H9 (cell line): ENCODE results near the gene PPFIA2. TPM values are rescaled to one million over a fixed set of nuclear protein-coding genes. Genes with fewer than 3 reads are reported as not detected.

ENCODE experiments used
- DNase-seq: peaks from one replicate; pipeline ENCODE4 v3.0.0-alpha.2; 2017
- H2AFZ ChIP-seq: one replicate; pipeline ENCODE4 v1.6.1; 2013; ENCODE audit warnings: mild to moderate bottlenecking, low read length, control low read depth, moderate library complexity
- H2AK5ac ChIP-seq: 2 replicates; pipeline ENCODE4 v1.6.1; 2013; ENCODE audit warnings: low read length, control low read depth, mixed read lengths; ENCODE audit not compliant: insufficient read length
- H2BK120ac ChIP-seq: one replicate; pipeline ENCODE4 v1.6.1; 2013; ENCODE audit warnings: low read depth, mild to moderate bottlenecking, low read length, control low read depth, inconsistent platforms; ENCODE audit not compliant: poor library complexity, severe bottlenecking
- H2BK12ac ChIP-seq: 2 replicates; pipeline ENCODE4 v1.6.1; 2013; ENCODE audit warnings: low read length, control low read depth, mixed read lengths, low read depth; ENCODE audit not compliant: insufficient read length
- H2BK15ac ChIP-seq: 2 replicates; pipeline ENCODE4 v1.6.1; 2013; ENCODE audit warnings: low read depth, low read length, control low read depth
- H2BK20ac ChIP-seq: one replicate; pipeline ENCODE4 v1.6.1; 2013; ENCODE audit warnings: low read depth, mild to moderate bottlenecking, low read length, control low read depth, inconsistent platforms; ENCODE audit not compliant: poor library complexity, severe bottlenecking
- H2BK5ac ChIP-seq: 2 replicates; pipeline ENCODE4 v1.6.1; 2013; ENCODE audit warnings: low read length, control low read depth, mixed read lengths; ENCODE audit not compliant: insufficient read length
- H3K14ac ChIP-seq: 2 replicates; pipeline ENCODE4 v1.6.1; 2013; ENCODE audit warnings: low read length, control low read depth; ENCODE audit not compliant: insufficient read depth
- H3K18ac ChIP-seq: 2 replicates; pipeline ENCODE4 v1.6.1; 2013; ENCODE audit warnings: low read depth, mild to moderate bottlenecking, mixed read lengths, low read length, control low read depth; ENCODE audit not compliant: insufficient read length
- H3K23ac ChIP-seq: 2 replicates; pipeline ENCODE4 v1.6.1; 2013; ENCODE audit warnings: low read length, control low read depth, mixed read lengths, low read depth; ENCODE audit not compliant: insufficient read length
- H3K23me2 ChIP-seq: 2 replicates; pipeline ENCODE4 v1.6.1; 2013; ENCODE audit warnings: low read depth, mild to moderate bottlenecking, mixed read lengths, low read length, control low read depth; ENCODE audit not compliant: insufficient read length, poor library complexity, severe bottlenecking
- H3K27ac ChIP-seq: 2 replicates; pipeline ENCODE4 v1.5.1; 2013; ENCODE audit warnings: low read length, control low read depth, mixed read lengths, low read depth; ENCODE audit not compliant: insufficient read length
- H3K27me3 ChIP-seq: 2 replicates; pipeline ENCODE4 v1.6.1; 2013; ENCODE audit warnings: low read length, control low read depth, inconsistent platforms; ENCODE audit not compliant: insufficient read depth
- H3K4ac ChIP-seq: 2 replicates; pipeline ENCODE4 v1.6.1; 2013; ENCODE audit warnings: low read depth, mild to moderate bottlenecking, control low read depth, inconsistent platforms, low read length, moderate library complexity
- H3K4me1 ChIP-seq: 2 replicates; pipeline ENCODE4 v1.6.1; 2013; ENCODE audit warnings: low read length, control low read depth, inconsistent platforms; ENCODE audit not compliant: insufficient read depth
- H3K4me2 ChIP-seq: 2 replicates; pipeline ENCODE4 v1.6.1; 2013; ENCODE audit warnings: low read length, control low read depth, mixed read lengths; ENCODE audit not compliant: insufficient read length, insufficient read depth
- H3K56ac ChIP-seq: 2 replicates; pipeline ENCODE4 v1.6.1; 2013; ENCODE audit warnings: low read depth, mild to moderate bottlenecking, mixed read lengths, low read length, control low read depth; ENCODE audit not compliant: insufficient read length
- H3K79me1 ChIP-seq: 2 replicates; pipeline ENCODE4 v1.6.1; 2013; ENCODE audit warnings: low read depth, mild to moderate bottlenecking, moderate library complexity, low read length, control low read depth, inconsistent platforms; ENCODE audit not compliant: insufficient read depth, poor library complexity, severe bottlenecking
- H3K79me2 ChIP-seq: 2 replicates; pipeline ENCODE4 v1.6.1; 2013; ENCODE audit warnings: low read length, control low read depth, inconsistent platforms; ENCODE audit not compliant: insufficient read depth
- H3K9ac ChIP-seq: 2 replicates; pipeline ENCODE4 v1.6.1; 2013; ENCODE audit warnings: low read length, control low read depth, mixed read lengths; ENCODE audit not compliant: insufficient read length; ENCODE audit errors: extremely low read depth
- H3K9me3 ChIP-seq: one replicate; pipeline ENCODE4 v1.6.1; 2013; ENCODE audit warnings: low read depth, low read length, inconsistent platforms; ENCODE audit not compliant: control insufficient read depth
- H3T11ph ChIP-seq: one replicate; pipeline ENCODE4 v1.6.1; 2013; ENCODE audit warnings: mild to moderate bottlenecking, low read length, control low read depth, inconsistent platforms
- H4K20me1 ChIP-seq: one replicate; pipeline ENCODE4 v1.6.1; 2013; ENCODE audit not compliant: control insufficient read depth, insufficient read length, insufficient read depth
- H4K5ac ChIP-seq: 2 replicates; pipeline ENCODE4 v1.6.1; 2013; ENCODE audit warnings: low read depth, mild to moderate bottlenecking, mixed read lengths, low read length, control low read depth; ENCODE audit not compliant: insufficient read length
- H4K8ac ChIP-seq: replicated peaks from 2 replicates; pipeline ENCODE4 v1.6.1; 2013; ENCODE audit warnings: low read length, control low read depth, mixed read lengths, low read depth; ENCODE audit not compliant: insufficient read length
- H4K91ac ChIP-seq: 2 replicates; pipeline ENCODE4 v1.6.1; 2013; ENCODE audit warnings: low read depth, mild to moderate bottlenecking, moderate library complexity, mixed read lengths, low read length, control low read depth; ENCODE audit not compliant: insufficient read length
- H3K27ac Mint-ChIP-seq, 3 experiments: 2 replicates in 2 of 3; 3 replicates in 1 of 3; pipeline ENCODE4 v1.8.0; 2020 to 2021; ENCODE audit warnings: mixed read lengths in 3 of 3, mild to moderate bottlenecking in 1 of 3, moderate library complexity in 1 of 3
- H3K27me3 Mint-ChIP-seq: 2 replicates; pipeline ENCODE4 v1.8.0; 2021; ENCODE audit warnings: low read depth, mild to moderate bottlenecking, moderate library complexity, mixed read lengths
- H3K36me3 Mint-ChIP-seq, 3 experiments: 2 replicates in 2 of 3; 3 replicates in 1 of 3; pipeline ENCODE4 v1.8.0; 2020 to 2021; ENCODE audit warnings: low read depth in 3 of 3, mixed read lengths in 3 of 3; ENCODE audit not compliant: insufficient read depth in 1 of 3
- H3K4me1 Mint-ChIP-seq, 2 experiments: 2 replicates each; pipeline ENCODE4 v1.8.0; 2020; ENCODE audit warnings: mixed read lengths in 2 of 2
- H3K4me3 Mint-ChIP-seq, 2 experiments: 2 replicates in 1 of 2; 3 replicates in 1 of 2; pipeline ENCODE4 v1.8.0; 2020 to 2021; ENCODE audit warnings: mild to moderate bottlenecking in 2 of 2, mixed read lengths in 2 of 2, moderate library complexity in 1 of 2
- H3K9me3 Mint-ChIP-seq, 2 experiments: 2 replicates in 1 of 2; 3 replicates in 1 of 2; pipeline ENCODE4 v1.8.0; 2020; ENCODE audit warnings: mild to moderate bottlenecking in 2 of 2, mixed read lengths in 2 of 2, moderate library complexity in 1 of 2
- WGBS: extraction: QIAGEN DNeasy Blood & Tissue Kit; methylation state at CpG from one replicate; pipeline ENCODE4 v1.1.7; 2013; ENCODE audit warnings: missing lambda C conversion rate, low lambda C conversion rate, mixed read lengths; ENCODE audit not compliant: insufficient read length; ENCODE audit errors: extremely low coverage; 5-methylcytosine and 5-hydroxymethylcytosine counted together
- total RNA-seq: library from RNA; stranded (reverse); gene quantifications from 2 replicates; pipeline ENCODE4 v1.2.1, GENCODE V29; 2021
- TF ChIP-seq, protein P1 (sequence below): fragments of 200-600 bp; sonication (generic); conservative IDR thresholded peaks from 3 replicates; pipeline ENCODE4 v1.8.0; 2021; ENCODE audit warnings: antibody characterized with exemption, mild to moderate bottlenecking

PPFIA2 gene
- total RNA-seq, 1 experiment from 2014 or later: 1.3 TPM

DNA sequence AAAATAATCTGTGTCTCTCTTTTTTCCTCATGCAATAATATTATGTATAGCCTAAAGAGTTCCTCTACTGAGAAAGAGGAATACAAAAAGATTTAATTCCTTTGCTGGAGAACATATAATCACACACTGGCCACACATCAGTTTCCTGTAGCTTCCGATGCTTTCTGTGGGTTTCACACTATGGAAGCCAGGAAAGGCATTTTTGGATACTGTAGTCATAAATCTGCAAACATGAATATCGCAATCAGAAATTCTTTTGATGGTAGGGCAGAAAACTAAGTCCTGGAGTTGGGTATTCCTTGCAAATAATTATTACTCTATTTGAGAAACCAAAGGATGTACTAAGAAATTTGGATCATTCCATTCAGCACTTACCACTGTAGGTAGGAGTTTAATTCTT is 421.3 kb downstream of the PPFIA2 start:
- no peak overlapping the region for H3K18ac ChIP-seq
- H3K27me3 ChIP-seq: no peaks in the 10 kb centered on the region
- no peak overlapping the region for H4K91ac ChIP-seq
- H3K9ac ChIP-seq: no peak overlapping the region
- Mint-ChIP-seq H3K4me1 (no peaks in the 10 kb centered on the region), H3K27ac (no peak overlapping the region), H3K9me3 (no peaks in the 10 kb centered on the region), H3K4me3 (no peak overlapping the region), H3K27me3 (no peaks in the 10 kb centered on the region), H3K36me3 (no peaks in the 10 kb centered on the region)
- no peak overlapping the region for H3K14ac ChIP-seq
- no peaks in the 10 kb centered on the region for H4K20me1 ChIP-seq
- no peak overlapping the region for H3K27ac ChIP-seq
- DNase-seq: no peak
- no peak overlapping the region for H2BK20ac ChIP-seq
- H2AK5ac ChIP-seq: no peak overlapping the region
- no peak overlapping the region for H2AFZ ChIP-seq
- H3K79me1 ChIP-seq: no peaks in the 10 kb centered on the region
- no peak overlapping the region for H3K23ac ChIP-seq
- H3K4me1 ChIP-seq: no peaks in the 10 kb centered on the region
- H3K79me2 ChIP-seq: no peaks in the 10 kb centered on the region
- no peak overlapping the region for H2BK5ac ChIP-seq
- H3K9me3 ChIP-seq: no peaks in the 10 kb centered on the region
- no peak overlapping the region for H3T11ph ChIP-seq
- no peak overlapping the region for H3K56ac ChIP-seq
- no peak overlapping the region for H2BK15ac ChIP-seq
- TF ChIP-seq, protein P1, sequence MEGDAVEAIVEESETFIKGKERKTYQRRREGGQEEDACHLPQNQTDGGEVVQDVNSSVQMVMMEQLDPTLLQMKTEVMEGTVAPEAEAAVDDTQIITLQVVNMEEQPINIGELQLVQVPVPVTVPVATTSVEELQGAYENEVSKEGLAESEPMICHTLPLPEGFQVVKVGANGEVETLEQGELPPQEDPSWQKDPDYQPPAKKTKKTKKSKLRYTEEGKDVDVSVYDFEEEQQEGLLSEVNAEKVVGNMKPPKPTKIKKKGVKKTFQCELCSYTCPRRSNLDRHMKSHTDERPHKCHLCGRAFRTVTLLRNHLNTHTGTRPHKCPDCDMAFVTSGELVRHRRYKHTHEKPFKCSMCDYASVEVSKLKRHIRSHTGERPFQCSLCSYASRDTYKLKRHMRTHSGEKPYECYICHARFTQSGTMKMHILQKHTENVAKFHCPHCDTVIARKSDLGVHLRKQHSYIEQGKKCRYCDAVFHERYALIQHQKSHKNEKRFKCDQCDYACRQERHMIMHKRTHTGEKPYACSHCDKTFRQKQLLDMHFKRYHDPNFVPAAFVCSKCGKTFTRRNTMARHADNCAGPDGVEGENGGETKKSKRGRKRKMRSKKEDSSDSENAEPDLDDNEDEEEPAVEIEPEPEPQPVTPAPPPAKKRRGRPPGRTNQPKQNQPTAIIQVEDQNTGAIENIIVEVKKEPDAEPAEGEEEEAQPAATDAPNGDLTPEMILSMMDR: no peak
- H4K8ac ChIP-seq: no peak overlapping the region
- no peak overlapping the region for H3K4me2 ChIP-seq
- no peak overlapping the region for H2BK120ac ChIP-seq
- H3K4ac ChIP-seq: no peak overlapping the region
- H3K23me2 ChIP-seq: no peaks in the 10 kb centered on the region
- no CpG with 5 or more reads among the region's 2 CpGs for WGBS
- H2BK12ac ChIP-seq: no peak overlapping the region
- H4K5ac ChIP-seq: no peak overlapping the region
